A673 (cell line): Measurements from ENCODE around the gene SRGAP2B.
"Not testable (repeated sequence)": the region's sequence is repeated elsewhere in the genome, so short reads cannot be mapped to it uniquely, and the experiment has no call there.

ENCODE experiments used
- EZH2 ChIP-seq: fragments of 200-600 bp; sonication (generic); IDR thresholded peaks from 2 replicates; pipeline ENCODE4 v1.6.1; 2017; ENCODE audit warnings: borderline replicate concordance, low read depth, mild to moderate bottlenecking, mixed read lengths, antibody characterized with exemption, low read length; ENCODE audit not compliant: poor library complexity, severe bottlenecking
- TF ChIP-seq, protein P1 (sequence below): fragments of 300-800, 200-600 bp; sonication (generic); conservative IDR thresholded peaks from 2 replicates; pipeline ENCODE4 v1.5.1; 2017; ENCODE audit warnings: low read depth, mild to moderate bottlenecking, antibody characterized with exemption, low read length, moderate library complexity, mixed read lengths

DNA sequence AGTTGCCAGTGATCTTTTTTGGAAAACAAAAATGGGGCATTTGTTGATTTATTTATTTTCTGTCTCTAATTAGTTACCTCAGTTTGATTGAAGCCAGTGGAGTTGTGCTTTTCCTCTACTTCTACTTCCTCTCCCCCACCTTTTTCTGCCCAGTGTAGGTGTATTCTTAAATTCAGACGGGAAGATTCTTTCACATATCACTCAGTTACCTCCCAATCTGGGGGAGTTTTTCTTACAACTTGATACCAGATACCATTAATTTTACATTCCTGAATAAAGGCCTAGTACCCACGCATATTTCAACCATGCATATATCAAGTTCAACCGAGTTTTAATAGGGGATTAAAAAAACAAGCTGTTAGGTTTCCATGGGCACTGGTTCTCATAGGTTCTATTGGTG lies 16.5 kb upstream of the SRGAP2B start:
- TF ChIP-seq, protein P1, sequence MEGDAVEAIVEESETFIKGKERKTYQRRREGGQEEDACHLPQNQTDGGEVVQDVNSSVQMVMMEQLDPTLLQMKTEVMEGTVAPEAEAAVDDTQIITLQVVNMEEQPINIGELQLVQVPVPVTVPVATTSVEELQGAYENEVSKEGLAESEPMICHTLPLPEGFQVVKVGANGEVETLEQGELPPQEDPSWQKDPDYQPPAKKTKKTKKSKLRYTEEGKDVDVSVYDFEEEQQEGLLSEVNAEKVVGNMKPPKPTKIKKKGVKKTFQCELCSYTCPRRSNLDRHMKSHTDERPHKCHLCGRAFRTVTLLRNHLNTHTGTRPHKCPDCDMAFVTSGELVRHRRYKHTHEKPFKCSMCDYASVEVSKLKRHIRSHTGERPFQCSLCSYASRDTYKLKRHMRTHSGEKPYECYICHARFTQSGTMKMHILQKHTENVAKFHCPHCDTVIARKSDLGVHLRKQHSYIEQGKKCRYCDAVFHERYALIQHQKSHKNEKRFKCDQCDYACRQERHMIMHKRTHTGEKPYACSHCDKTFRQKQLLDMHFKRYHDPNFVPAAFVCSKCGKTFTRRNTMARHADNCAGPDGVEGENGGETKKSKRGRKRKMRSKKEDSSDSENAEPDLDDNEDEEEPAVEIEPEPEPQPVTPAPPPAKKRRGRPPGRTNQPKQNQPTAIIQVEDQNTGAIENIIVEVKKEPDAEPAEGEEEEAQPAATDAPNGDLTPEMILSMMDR, result not testable (repeated sequence)
- not testable (repeated sequence) for TF ChIP-seq EZH2
